KMS-11 (cell line): ENCODE measurements around the gene MED27.
"Not testable (repeated sequence)": the region's sequence is repeated elsewhere in the genome, so short reads cannot be mapped to it uniquely, and the experiment has no call there.

ENCODE experiments used
- H2AFZ ChIP-seq: fragments of 200-600 bp; sonication (generic); 2 replicates; pipeline ENCODE4 v1.6.1; 2016; ENCODE audit warnings: antibody characterized with exemption, mixed run types, low read depth
- H3K27ac ChIP-seq: fragments of 200-600 bp; sonication (generic); 2 replicates; pipeline ENCODE4 v1.6.1; 2016; ENCODE audit warnings: mild to moderate bottlenecking, mixed run types
- H3K27me3 ChIP-seq: fragments of 200-600 bp; sonication (generic); 2 replicates; pipeline ENCODE4 v1.6.1; 2017; ENCODE audit warnings: mild to moderate bottlenecking, low read depth, mixed run types, moderate library complexity; ENCODE audit not compliant: insufficient read depth
- H3K36me3 ChIP-seq: fragments of 200-600 bp; sonication (generic); 2 replicates; pipeline ENCODE4 v1.6.1; 2017; ENCODE audit warnings: mild to moderate bottlenecking, mixed run types; ENCODE audit not compliant: insufficient read depth
- H3K4me1 ChIP-seq: fragments of 200-600 bp; sonication (generic); 2 replicates; pipeline ENCODE4 v1.6.1; 2016; ENCODE audit warnings: mild to moderate bottlenecking, low read depth, mixed run types; ENCODE audit not compliant: poor library complexity, severe bottlenecking
- H3K4me2 ChIP-seq: fragments of 200-600 bp; sonication (generic); 2 replicates; pipeline ENCODE4 v1.7.0; 2016; ENCODE audit warnings: mild to moderate bottlenecking, mixed run types
- H3K4me3 ChIP-seq: fragments of 200-600 bp; sonication (generic); IDR thresholded peaks from 2 replicates; pipeline ENCODE4 v1.6.1; 2017; ENCODE audit warnings: low read depth, low read length, mixed read lengths; ENCODE audit not compliant: insufficient read depth
- H3K79me2 ChIP-seq: fragments of 200-600 bp; sonication (generic); 2 replicates; pipeline ENCODE4 v1.6.1; 2016; ENCODE audit warnings: low read depth, mixed run types; ENCODE audit not compliant: insufficient read depth
- H3K9ac ChIP-seq: fragments of 200-600 bp; sonication (generic); 2 replicates; pipeline ENCODE4 v1.6.1; 2016; ENCODE audit warnings: mild to moderate bottlenecking, mixed run types
- H4K20me1 ChIP-seq: fragments of 200-600 bp; sonication (generic); 2 replicates; pipeline ENCODE4 v1.6.1; 2016; ENCODE audit warnings: mild to moderate bottlenecking, mixed run types; ENCODE audit not compliant: insufficient read depth
- CTCF ChIP-seq: fragments of 200-600 bp; sonication (generic); conservative IDR thresholded peaks from 2 replicates; pipeline ENCODE4 v1.6.1; 2017; ENCODE audit warnings: low read depth, mild to moderate bottlenecking, antibody characterized with exemption, low read length, moderate library complexity, mixed read lengths

MED27 gene

DNA sequence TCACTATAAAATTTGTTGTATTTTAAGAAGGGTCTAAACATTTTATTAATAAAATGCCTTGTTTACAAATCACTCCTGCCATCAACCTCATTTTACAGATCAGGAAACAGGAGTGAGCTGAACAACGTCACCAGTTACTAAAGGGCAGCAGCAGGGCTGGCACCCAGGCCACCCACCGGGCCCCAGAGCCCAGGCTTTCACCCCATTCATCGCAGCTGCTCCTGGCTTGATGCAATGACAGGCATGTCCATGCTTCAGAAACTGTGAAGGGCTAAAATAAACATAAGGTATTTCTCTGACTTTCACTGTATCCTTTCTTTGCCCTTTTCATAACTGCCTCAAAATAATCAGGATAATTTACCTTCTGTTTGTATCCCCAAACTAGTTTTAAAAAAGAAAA is 18.1 kb downstream of the MED27 start:
- Histone ChIP-seq H3K4me3 (no peak overlapping the region), H3K36me3 (no peaks in the 10 kb centered on the region), H3K27ac (no peak overlapping the region), H3K4me2 (no peak overlapping the region), H3K9ac (no peak overlapping the region), H3K27me3 (no peaks in the 10 kb centered on the region), H2AFZ (no peak overlapping the region), H4K20me1 (no peaks in the 10 kb centered on the region), H3K4me1 (no peaks in the 10 kb centered on the region), H3K79me2 (peaks cover 21% of the 10 kb centered on the region; the same call in 1 of the 2 replicates)
- no peak for TF ChIP-seq CTCF

DNA sequence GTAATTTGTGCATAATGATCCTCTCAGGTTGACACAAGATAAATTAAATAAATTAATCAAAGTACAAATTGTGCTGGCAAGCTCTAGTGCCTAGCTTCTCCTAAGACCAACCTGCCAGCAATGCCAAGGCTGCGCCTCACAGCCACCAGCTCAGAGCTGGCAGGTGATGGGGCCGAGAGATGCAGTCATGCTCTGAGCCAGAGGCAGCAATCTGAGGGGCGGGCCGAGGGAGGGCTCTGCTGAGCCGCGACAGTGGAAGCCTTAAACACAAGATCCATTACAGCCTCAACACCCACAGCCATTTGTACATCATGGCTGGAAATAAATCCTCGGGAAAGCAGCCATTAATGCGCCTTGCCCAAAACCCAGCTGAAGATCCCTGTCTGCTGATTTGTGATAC is 20.3 kb downstream of the MED27 start:
- no peaks in the 10 kb centered on the region for H4K20me1 ChIP-seq
- no peaks in the 10 kb centered on the region for H3K36me3 ChIP-seq
- no peak overlapping the region for H3K4me3 ChIP-seq
- H3K9ac ChIP-seq = no peak overlapping the region
- H3K79me2 ChIP-seq = peaks cover 30% of the 10 kb centered on the region; the same call in 1 of the 2 replicates
- no peaks in the 10 kb centered on the region for H3K27me3 ChIP-seq
- no peak overlapping the region for H3K27ac ChIP-seq
- TF ChIP-seq CTCF = no peak
- H3K4me2 ChIP-seq = no peak overlapping the region
- H2AFZ ChIP-seq = no peak overlapping the region
- H3K4me1 ChIP-seq = no peaks in the 10 kb centered on the region

GRCh38 chr9:132058226-132058625 is 21.4 kb downstream of the MED27 start:
- not testable (repeated sequence) for H3K4me1 ChIP-seq, H3K4me2 ChIP-seq, H2AFZ ChIP-seq, H4K20me1 ChIP-seq, H3K27me3 ChIP-seq, H3K9ac ChIP-seq, H3K4me3 ChIP-seq, H3K36me3 ChIP-seq, H3K27ac ChIP-seq
- peaks cover 26% of the 10 kb centered on the region; the same call in 1 of the 2 replicates for H3K79me2 ChIP-seq

DNA sequence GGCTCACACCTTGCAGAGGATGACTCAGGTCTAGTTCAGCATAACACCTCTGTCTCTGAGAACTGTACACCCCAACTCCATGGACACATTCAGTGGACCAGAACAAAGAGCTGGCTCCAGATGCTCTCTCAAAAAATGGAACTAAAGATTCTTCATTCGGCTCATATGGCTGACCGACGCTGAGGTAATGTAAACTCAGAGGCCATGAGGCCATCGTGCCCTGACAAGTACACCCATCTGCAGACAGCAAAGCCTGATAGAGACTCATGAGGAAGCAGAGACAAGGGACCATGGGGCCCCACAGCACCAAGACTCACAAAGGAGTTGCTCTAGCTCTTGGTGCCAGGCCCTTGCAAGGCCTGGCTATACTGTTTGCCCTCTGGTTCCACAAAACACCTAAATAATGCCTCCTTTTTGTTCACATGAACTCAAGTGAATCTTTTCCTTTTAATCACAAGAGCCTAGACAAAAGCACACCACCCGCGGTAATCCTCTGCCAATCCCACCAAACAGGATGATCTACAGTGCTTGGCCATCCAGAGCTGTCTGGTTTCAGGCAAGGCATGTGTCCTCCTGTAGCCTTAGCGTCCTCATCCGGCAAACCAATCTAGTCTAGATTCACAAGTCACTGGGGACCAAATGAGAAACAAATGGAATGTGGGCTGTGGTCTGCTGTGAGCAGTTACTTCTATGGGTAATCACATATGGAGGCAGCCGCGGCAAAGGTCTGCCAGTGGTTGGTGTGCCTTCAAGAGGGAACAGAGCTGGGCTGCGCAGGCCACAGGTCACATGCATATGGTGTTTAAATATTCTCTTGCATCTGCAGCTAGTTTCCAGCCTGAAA is 22.7 kb downstream of the MED27 start:
- Histone ChIP-seq H3K9ac (no peak overlapping the region), H2AFZ (no peak overlapping the region), H3K36me3 (no peaks in the 10 kb centered on the region), H3K4me2 (no peak overlapping the region), H3K27me3 (no peaks in the 10 kb centered on the region), H4K20me1 (no peaks in the 10 kb centered on the region), H3K79me2 (peaks cover 26% of the 10 kb centered on the region; the same call in 1 of the 2 replicates), H3K4me1 (no peaks in the 10 kb centered on the region), H3K4me3 (no peak overlapping the region), H3K27ac (no peak overlapping the region)
- no peak for TF ChIP-seq CTCF

- Histone ChIP-seq H3K36me3 (no peaks in the 10 kb centered on the region), H3K4me1 (no peaks in the 10 kb centered on the region), H3K4me3 (no peak overlapping the region), H3K4me2 (no peak overlapping the region), H4K20me1 (no peaks in the 10 kb centered on the region), H3K79me2 (peaks cover 26% of the 10 kb centered on the region; the same call in 1 of the 2 replicates), H3K27ac (no peak overlapping the region), H3K27me3 (no peaks in the 10 kb centered on the region), H2AFZ (no peak overlapping the region), H3K9ac (no peak overlapping the region)
- TF ChIP-seq CTCF = no peak
Observed at GRCh38 chr9:132055756-132056155, 23.9 kb downstream of the MED27 start.
